LNCaP clone FGC (cell line): ENCODE results near the gene ZBTB34.

ENCODE experiments used
- DNase-seq: peaks from one replicate; pipeline ENCODE4 v3.0.0-alpha.2; 2011; ENCODE audit warnings: low read depth
- H3K4me3 ChIP-seq: 2 replicates; pipeline ENCODE4 v1.5.1; 2011; ENCODE audit warnings: mild to moderate bottlenecking, low read depth, low read length, control low read depth
- CTCF ChIP-seq: IDR thresholded peaks from 2 replicates; pipeline ENCODE4 v1.5.1; 2012; ENCODE audit warnings: mild to moderate bottlenecking; ENCODE audit not compliant: control insufficient read depth, insufficient read depth; ENCODE audit errors: extremely low read depth

Gene ZBTB34

GRCh38 chr9:126894052-126894603, 33.7 kb downstream of the ZBTB34 start:
- DNase-seq, result no peak
- H3K4me3 ChIP-seq, result no peak overlapping the region
- TF ChIP-seq CTCF, result no peak

- TF ChIP-seq CTCF, result no peak
- no peak overlapping the region for H3K4me3 ChIP-seq
Measured at GRCh38 chr9:126902210-126902609, 41.8 kb downstream of the ZBTB34 start.

DNA sequence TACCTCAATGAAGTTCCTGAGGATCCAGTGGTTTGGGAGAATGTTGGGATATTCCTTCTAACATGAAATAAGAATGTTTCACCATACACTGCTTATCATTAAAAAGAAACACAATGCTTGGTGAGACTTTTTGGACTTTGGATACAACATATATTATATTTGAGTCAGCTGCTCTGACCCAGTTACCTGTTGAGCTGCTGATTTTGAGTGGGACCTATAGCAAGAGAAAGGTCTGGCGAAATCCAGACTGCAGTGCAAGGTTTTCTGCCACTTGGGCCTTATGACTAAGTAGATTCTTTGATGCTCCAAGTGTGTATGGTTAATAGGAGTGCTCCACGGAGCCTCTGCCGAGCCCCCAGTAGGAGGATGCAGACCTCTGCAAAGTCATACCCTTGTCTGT, 44.1 kb downstream of the ZBTB34 start:
- H3K4me3 ChIP-seq, result no peak overlapping the region

More at GRCh38 chr9:126902210-126902609, 41.8 kb downstream of the ZBTB34 start:
- DNase-seq, result no peak

DNA sequence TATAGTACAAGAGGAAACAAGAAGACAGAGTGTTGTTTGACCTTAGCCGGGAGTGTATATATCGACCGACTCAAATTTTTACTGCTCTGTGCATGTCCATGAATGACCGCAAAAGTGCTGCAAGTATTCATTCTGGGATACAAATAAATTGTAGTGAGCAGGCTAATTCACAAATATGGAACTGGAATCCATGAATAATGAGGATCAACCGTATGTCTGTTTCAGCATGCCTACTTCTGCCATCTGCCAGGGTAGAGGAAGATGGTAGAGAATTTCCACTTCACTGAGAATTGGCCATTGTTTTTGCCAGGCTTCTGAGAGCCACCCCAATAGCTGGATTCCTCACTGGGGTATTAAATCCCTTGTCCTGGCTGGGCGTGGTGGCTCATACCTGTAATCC, 45.7 kb downstream of the ZBTB34 start:
- DNase-seq, result no peak
- H3K4me3 ChIP-seq, result no peak overlapping the region
- no peak for TF ChIP-seq CTCF

More for the DNA sequence above, 44.1 kb downstream of the ZBTB34 start:
- no peak for DNase-seq
- no peak for TF ChIP-seq CTCF

DNA sequence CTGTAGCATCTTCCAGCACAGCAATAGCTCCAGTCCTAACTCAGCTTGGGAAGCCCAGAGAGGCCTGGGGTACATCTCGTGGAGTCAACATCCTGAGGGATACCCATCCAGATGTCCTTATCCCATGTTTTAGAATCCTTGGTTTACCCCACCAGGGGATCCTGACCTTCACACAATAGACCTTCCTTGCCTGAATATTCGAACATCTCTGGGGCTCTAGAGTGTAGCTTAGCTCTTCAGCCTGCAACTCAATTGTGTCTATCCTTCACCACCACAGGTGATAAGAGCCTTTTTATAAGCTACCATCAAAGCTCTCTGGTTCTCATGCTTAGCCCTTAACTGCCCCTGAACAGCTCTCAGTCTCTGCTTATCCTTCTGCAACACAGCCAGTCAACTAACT, 46.6 kb downstream of the ZBTB34 start:
- no peak for TF ChIP-seq CTCF
- DNase-seq, result no peak
- H3K4me3 ChIP-seq, result no peak overlapping the region

DNA sequence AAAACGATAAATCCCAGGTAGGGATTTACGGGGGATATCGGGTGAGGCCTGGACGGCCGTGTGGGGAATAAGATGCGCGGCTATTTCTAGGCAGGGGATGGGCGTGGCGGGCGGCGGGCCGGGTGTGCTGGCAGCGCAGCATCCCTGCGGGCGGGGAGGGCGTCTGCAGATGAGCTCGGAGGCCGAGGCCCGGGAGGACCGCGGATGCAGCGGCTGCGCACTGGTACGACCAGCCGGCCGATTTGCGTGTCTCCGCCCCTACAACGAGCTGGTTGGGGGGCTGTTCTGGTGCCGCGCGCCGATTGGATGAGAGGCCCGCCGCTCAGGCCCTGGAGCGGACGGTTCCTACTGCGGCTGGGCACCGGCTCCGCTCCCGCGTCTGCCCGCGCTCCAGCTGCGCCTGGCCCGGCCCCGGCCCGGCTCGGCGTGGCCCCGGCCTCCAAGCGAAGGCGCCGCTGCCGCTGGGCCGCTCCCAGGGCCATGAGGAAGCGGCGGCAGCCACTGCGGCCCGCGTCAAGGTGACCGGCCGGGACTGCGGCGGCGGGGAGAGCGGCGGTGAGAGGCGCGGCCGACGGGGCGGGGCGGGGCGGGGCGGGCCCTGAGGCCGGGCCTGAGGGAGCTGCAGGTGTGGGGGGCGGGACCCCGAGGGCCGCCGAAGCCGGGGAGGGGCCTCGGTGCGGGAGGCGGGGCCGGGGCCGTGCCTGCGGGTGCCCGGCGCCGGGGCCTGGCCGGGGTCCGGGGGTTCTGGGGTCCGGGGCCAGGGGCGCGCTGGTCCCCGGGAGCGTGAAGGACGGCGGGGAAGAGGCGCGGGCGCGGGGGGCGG, 54.2 kb downstream of the ZBTB34 start, which contains the start of gene RALGPS1:
TSS of gene RALGPS1 (plus strand) at position 325 of the 823 bp plus-strand sequence. CDS start 47,508 bp downstream, outside the sequence.
- H3K4me3 ChIP-seq, result peak within 1 kb of the TSS; percentile 59
- peak; percentile 90 for DNase-seq
- TF ChIP-seq CTCF, result no peak
